Vagina (tissue), 2 donors: Measurements from ENCODE around the gene PARK7.

ENCODE experiments used
- POLR2AphosphoS5 ChIP-seq, 2 donors: sonication (generic); formaldehyde crosslinking; IDR thresholded peaks; one replicate each; pipeline ENCODE4 v1.9.0; 2017; ENCODE audit warnings: antibody characterized with exemption in 2 of 2, mild to moderate bottlenecking in 2 of 2, low read depth in 1 of 2; ENCODE audit not compliant: insufficient read depth in 1 of 2
- TF ChIP-seq, protein P1 (sequence below), 3 experiments: fragments of 450-650 bp in 2 of 3; fragments of 200-600 bp in 1 of 3; sonication (generic) in 1 of 3; IDR thresholded peaks; one replicate each; pipeline ENCODE4 v1.5.1; 2017 to 2019; ENCODE audit warnings: antibody characterized with exemption in 3 of 3, mild to moderate bottlenecking in 2 of 3, moderate library complexity in 2 of 3

GRCh38 chr1:7975212-7975865 is 13.8 kb downstream of the PARK7 start:
- no peak for TF ChIP-seq POLR2AphosphoS5 (IDR thresholded peaks at IDR 0.05; ENCODE audit: insufficient read depth in 1 of 2, low read depth in 1 of 2)
- TF ChIP-seq, protein P1, sequence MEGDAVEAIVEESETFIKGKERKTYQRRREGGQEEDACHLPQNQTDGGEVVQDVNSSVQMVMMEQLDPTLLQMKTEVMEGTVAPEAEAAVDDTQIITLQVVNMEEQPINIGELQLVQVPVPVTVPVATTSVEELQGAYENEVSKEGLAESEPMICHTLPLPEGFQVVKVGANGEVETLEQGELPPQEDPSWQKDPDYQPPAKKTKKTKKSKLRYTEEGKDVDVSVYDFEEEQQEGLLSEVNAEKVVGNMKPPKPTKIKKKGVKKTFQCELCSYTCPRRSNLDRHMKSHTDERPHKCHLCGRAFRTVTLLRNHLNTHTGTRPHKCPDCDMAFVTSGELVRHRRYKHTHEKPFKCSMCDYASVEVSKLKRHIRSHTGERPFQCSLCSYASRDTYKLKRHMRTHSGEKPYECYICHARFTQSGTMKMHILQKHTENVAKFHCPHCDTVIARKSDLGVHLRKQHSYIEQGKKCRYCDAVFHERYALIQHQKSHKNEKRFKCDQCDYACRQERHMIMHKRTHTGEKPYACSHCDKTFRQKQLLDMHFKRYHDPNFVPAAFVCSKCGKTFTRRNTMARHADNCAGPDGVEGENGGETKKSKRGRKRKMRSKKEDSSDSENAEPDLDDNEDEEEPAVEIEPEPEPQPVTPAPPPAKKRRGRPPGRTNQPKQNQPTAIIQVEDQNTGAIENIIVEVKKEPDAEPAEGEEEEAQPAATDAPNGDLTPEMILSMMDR (IDR thresholded peaks at IDR 0.05), result peak; percentile 65 to 84 (median 73)
